ENCODE data around the gene KCNQ1OT1. TPM values are rescaled to one million over a fixed set of nuclear protein-coding genes. Genes with fewer than 3 reads are reported as not detected.

Gene KCNQ1OT1
- total and polyA plus RNA-seq, 2 experiments from 2014 or later: 2.3 to 8.8 TPM

DNA sequence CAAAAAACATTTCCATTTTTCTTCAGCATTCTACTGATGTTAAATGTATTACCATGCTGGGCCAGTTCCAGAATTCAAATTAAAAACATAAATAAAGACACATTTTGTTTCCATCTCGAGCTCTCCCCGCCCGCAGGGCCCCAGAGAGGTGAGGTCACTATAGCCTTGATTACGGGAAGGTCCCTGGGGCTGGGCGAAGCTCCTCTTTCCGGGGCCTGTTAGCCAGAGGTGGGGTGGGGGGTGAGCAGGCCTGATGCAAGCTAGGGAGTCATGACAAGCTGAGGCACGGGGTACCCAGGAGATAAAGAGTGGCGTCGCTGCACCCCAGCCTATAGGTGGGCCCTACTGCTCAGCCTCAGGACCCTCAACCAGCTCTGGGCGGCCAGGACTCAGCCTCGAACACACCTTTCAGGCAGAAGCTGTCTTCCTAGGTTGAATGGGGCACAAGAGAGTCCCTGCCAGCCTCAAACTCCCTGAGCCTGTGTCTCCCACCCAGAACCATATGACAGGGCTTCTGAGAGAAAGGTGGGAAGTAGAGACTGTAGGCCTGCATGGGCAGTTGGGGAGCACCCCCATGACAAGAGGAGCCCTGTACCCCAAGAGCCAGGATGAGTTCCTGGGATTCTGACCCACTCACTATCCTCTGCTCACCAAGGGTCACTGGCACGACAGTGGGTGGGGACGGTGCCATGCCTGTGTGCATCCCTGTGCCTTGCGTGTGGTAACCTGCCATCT, 34.8 kb downstream of the KCNQ1OT1 start:
- Histone ChIP-seq H3K4me3 (no peak overlapping the region), H3K27ac (no peak overlapping the region), H3K9me3 (ENCODE audit: low read depth) (peaks cover 8% of the 10 kb centered on the region), H3K4me1 (ENCODE audit: low read depth) (peaks cover 10% of the 10 kb centered on the region), H3K36me3 (no peaks in the 10 kb centered on the region), H3K27me3 (no peaks in the 10 kb centered on the region)
- no peak for DNase-seq (ENCODE audit: low read depth in 1 of 2, low spot score in 1 of 2)
- TF ChIP-seq CTCF (IDR thresholded peaks at IDR 0.05; ENCODE audit: low read depth, low read length): no peak

- H3K36me3 ChIP-seq: no peaks in the 10 kb centered on the region
- H3K9me3 ChIP-seq (ENCODE audit: low read depth): peaks cover 8% of the 10 kb centered on the region
- no peak overlapping the region for H3K27ac ChIP-seq
- no peak for DNase-seq (ENCODE audit: low read depth in 1 of 2, low spot score in 1 of 2)
- no peak for TF ChIP-seq CTCF (IDR thresholded peaks at IDR 0.05; ENCODE audit: low read depth, low read length)
- H3K4me3 ChIP-seq: no peak overlapping the region
- H3K27me3 ChIP-seq: no peaks in the 10 kb centered on the region
- peaks cover 10% of the 10 kb centered on the region for H3K4me1 ChIP-seq (ENCODE audit: low read depth)
Observed at GRCh38 chr11:2664376-2664775, 35.4 kb downstream of the KCNQ1OT1 start.

- no peak overlapping the region for H3K4me3 ChIP-seq
- no peak for DNase-seq (ENCODE audit: low read depth in 1 of 2, low spot score in 1 of 2)
- H3K27ac ChIP-seq: no peak overlapping the region
- no peaks in the 10 kb centered on the region for H3K27me3 ChIP-seq
- no peaks in the 10 kb centered on the region for H3K36me3 ChIP-seq
- no peak for TF ChIP-seq CTCF (IDR thresholded peaks at IDR 0.05; ENCODE audit: low read depth, low read length)
- peaks cover 8% of the 10 kb centered on the region for H3K9me3 ChIP-seq (ENCODE audit: low read depth)
- peaks cover 13% of the 10 kb centered on the region for H3K4me1 ChIP-seq (ENCODE audit: low read depth)
Observed at GRCh38 chr11:2663915-2664314, 35.9 kb downstream of the KCNQ1OT1 start.

DNA sequence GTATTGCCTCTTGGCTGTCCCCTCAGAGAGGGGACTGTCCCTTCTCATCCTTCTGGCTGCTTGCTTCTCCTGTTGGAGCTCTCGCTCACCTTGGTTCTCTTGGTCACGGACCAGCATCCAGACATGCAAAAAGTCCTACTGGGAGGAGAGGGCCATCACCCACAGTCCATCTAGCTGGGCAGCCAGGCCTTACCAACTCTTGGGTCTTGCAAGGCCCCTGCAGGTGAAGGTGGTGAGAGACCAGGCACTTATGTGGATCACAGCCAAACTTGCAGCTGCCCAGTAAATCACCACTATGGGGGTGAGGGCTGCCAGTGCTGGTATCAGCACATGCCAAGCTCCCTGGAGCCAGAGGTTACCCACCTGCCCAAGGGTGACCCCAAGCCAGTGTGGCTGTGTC, 36.3 kb downstream of the KCNQ1OT1 start:
- Histone ChIP-seq H3K4me1 (ENCODE audit: low read depth) (peaks cover 16% of the 10 kb centered on the region), H3K4me3 (no peak overlapping the region), H3K27ac (no peak overlapping the region), H3K27me3 (no peaks in the 10 kb centered on the region), H3K36me3 (no peaks in the 10 kb centered on the region), H3K9me3 (ENCODE audit: low read depth) (peaks cover 8% of the 10 kb centered on the region)
- TF ChIP-seq CTCF (IDR thresholded peaks at IDR 0.05; ENCODE audit: low read depth, low read length): no peak
- no peak for DNase-seq (ENCODE audit: low read depth in 1 of 2, low spot score in 1 of 2)

DNA sequence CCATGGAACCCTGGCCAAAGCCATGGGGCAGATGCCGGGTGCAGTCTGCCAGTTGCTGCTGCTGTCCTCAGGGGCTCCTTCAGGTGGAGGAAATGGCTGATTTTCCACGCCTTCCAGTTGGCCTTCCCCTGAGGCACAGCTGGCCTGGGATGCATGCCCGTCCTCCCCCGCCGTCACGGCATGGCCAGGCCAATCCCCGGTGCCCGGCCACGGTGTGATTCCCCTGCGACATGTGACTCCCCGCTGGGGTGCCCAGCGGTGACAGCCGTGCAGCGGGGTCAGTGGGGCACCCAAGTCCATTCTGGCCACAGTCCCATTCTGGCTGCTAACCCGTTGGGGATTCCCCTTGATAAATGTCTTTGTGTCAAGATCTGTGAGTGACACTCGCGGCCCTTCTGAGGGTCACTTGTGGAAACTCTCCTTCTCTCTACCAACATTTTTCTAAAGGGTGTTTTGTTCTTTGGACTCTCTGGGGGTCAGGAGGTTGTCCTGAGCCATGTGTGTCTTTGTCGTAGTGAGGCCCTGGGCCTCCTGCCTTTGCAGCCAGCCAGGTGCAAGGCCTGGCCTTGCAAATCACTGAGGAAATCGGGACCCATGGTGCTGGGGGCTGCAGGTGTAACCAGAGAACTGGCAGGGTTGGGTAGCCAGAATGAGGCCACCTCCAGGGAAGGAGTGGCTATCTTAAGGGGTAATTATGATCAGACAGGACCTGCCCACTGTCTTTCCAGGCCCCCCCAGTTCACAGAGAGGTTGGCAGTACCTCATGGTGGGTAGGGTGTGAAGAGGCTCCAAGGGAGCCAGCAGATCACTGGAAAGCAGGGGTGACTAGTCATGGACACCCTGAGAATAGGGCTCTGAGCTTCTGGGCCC, 37.1 kb downstream of the KCNQ1OT1 start:
- DNase-seq (ENCODE audit: low read depth in 1 of 2, low spot score in 1 of 2): no peak

More for the DNA sequence above, 37.1 kb downstream of the KCNQ1OT1 start:
- Histone ChIP-seq H3K4me3 (no peak overlapping the region), H3K27ac (no peak overlapping the region), H3K36me3 (no peaks in the 10 kb centered on the region), H3K9me3 (ENCODE audit: low read depth) (peaks cover 8% of the 10 kb centered on the region), H3K4me1 (ENCODE audit: low read depth) (peaks cover 16% of the 10 kb centered on the region), H3K27me3 (no peaks in the 10 kb centered on the region)
- TF ChIP-seq CTCF (IDR thresholded peaks at IDR 0.05; ENCODE audit: low read depth, low read length): no peak

Data from cardiac muscle cell (in vitro differentiated cells and primary cell).